Esophagus squamous epithelium (tissue), 4 donors: ENCODE data around the gene BARX2.

Experiments
- CTCF ChIP-seq, 6 experiments: fragments of 450-650 bp in 4 of 6; fragments of 200-600 bp in 2 of 6; sonication (generic) in 2 of 6; IDR thresholded peaks; one replicate each; pipeline ENCODE4 v1.5.1; 2016 to 2019; ENCODE audit warnings: antibody characterized with exemption in 6 of 6, mild to moderate bottlenecking in 4 of 6, moderate library complexity in 4 of 6
- POLR2A ChIP-seq, 4 donors: fragments of 450-650 bp; IDR thresholded peaks; one replicate each; pipeline ENCODE4 v1.6.1; 2017; ENCODE audit warnings: antibody characterized with exemption in 4 of 4, mild to moderate bottlenecking in 4 of 4, moderate library complexity in 3 of 4

- peak in 2 of 6 experiments; percentile 26 to 46 for TF ChIP-seq CTCF (IDR thresholded peaks at IDR 0.05)
- peak in 1 of 4 donors; percentile 12 for TF ChIP-seq POLR2A (IDR thresholded peaks at IDR 0.05)
Measured at GRCh38 chr11:129374081-129374992, 1.3 kb upstream of the BARX2 start.
